HG03575 (cell line): ENCODE data around the gene SHE.

Experiments
- ATAC-seq: cut with Tn5 transposase; IDR thresholded peaks from one replicate; pipeline ENCODE4 v1.9.1; 2021; ENCODE audit not compliant: unreplicated experiment, insufficient number of reproducible peaks, low FRiP score; ENCODE audit errors: extremely low read depth

Gene SHE

GRCh38 chr1:154431586-154432373 is 70.4 kb downstream of the SHE start:
- ATAC-seq: no peak

DNA sequence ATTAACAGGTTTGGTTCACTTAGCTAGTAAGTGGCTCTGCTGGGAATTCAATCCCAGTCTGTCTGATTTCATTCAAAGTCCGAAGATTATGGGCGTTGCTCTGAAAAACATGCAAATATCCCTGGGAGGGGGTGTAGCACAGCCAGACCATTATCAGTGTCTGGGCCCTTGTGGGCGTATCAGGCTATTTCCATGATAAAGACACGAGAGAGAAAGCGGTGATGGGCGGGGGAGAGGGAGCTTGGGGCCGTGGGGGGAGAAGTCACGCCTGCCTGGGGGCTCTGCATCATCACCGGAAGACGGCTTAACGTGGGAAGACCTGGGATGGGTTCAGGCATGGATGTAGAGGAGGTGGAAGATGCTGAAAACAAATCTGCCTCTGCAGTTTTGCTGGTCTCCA is 71.3 kb downstream of the SHE start:
- no peak for ATAC-seq

GRCh38 chr1:154429841-154430611 is 72.2 kb downstream of the SHE start:
- no peak for ATAC-seq
